Upper lobe of left lung (tissue), 6 donors: ENCODE data around the gene CLPTM1L. TPM values are rescaled to one million over a fixed set of nuclear protein-coding genes. Genes with fewer than 3 reads are reported as not detected.

Experiments
- ATAC-seq, 2 donors: fragments of 200-7000 bp; cut with Tn5 transposase; one replicate each; pipeline ENCODE4 v1.9.1; 2022; ENCODE audit warnings: mild to moderate bottlenecking in 2 of 2, moderate library complexity in 2 of 2; ENCODE audit not compliant: low FRiP score in 2 of 2
- DNase-seq, 2 donors: peaks; one replicate each; pipeline ENCODE4 v3.0.0-alpha.2; 2019 to 2020
- H3K27ac ChIP-seq, 4 donors: fragments of 200-600 bp; sonication (generic); one replicate each; pipeline ENCODE4 v1.5.1; 2016 to 2019
- H3K27me3 ChIP-seq, 4 donors: fragments of 200-600 bp; sonication (generic); one replicate each; pipeline ENCODE4 v1.5.1; 2017 to 2019
- H3K36me3 ChIP-seq, 4 donors: fragments of 200-600 bp; sonication (generic); one replicate each; pipeline ENCODE4 v1.5.1; 2016 to 2019
- H3K4me1 ChIP-seq, 4 donors: fragments of 200-600 bp; sonication (generic); one replicate each; pipeline ENCODE4 v1.5.1; 2018 to 2019
- H3K4me3 ChIP-seq, 4 donors: fragments of 200-600 bp; sonication (generic); one replicate each; pipeline ENCODE4 v1.5.1; 2017 to 2019; ENCODE audit warnings: mild to moderate bottlenecking in 2 of 4, moderate library complexity in 1 of 4
- H3K9me3 ChIP-seq, 4 donors: fragments of 200-600 bp; sonication (generic); one replicate each; pipeline ENCODE4 v1.5.1; 2018 to 2019
- EP300 ChIP-seq, 4 donors: sonication (generic); formaldehyde crosslinking; IDR thresholded peaks; one replicate each; pipeline ENCODE4 v1.5.1; 2017; ENCODE audit warnings: antibody characterized with exemption in 4 of 4, control low read depth in 2 of 4
- POLR2A ChIP-seq, 4 donors: fragments of 450-650 bp; IDR thresholded peaks; one replicate each; pipeline ENCODE4 v1.5.1; 2016 to 2017; ENCODE audit warnings: antibody characterized with exemption in 4 of 4, mild to moderate bottlenecking in 2 of 4
- POLR2AphosphoS5 ChIP-seq, 2 donors: sonication (generic); formaldehyde crosslinking; IDR thresholded peaks; one replicate each; pipeline ENCODE4 v1.5.1; 2017; ENCODE audit warnings: antibody characterized with exemption in 2 of 2
- WGBS, 2 donors: methylation state at CpG; one replicate each; pipeline ENCODE4 v1.1.5; 2017 to 2018; 5-methylcytosine and 5-hydroxymethylcytosine counted together
- total RNA-seq, 6 donors: library from RNA; depleted of rRNA in 4 of 6; stranded (reverse); fragments of >200 nt in 4 of 6; gene quantifications; one replicate each; pipeline versions ENCODE4 v1.1.0 to v1.2.1, GENCODE V29; 2016 to 2021
- TF ChIP-seq, protein P1 (sequence below), 6 experiments: fragments of 450-650 bp in 4 of 6; fragments of 200-600 bp in 2 of 6; sonication (generic) in 2 of 6; IDR thresholded peaks; one replicate each; pipeline ENCODE4 v1.5.1; 2016 to 2019; ENCODE audit warnings: antibody characterized with exemption in 6 of 6
- donor health status: DM: no; HTN: no; CAD: no; lungs with moderate emphysema.
- donor health status: DM: no; HTN: yes; CAD: no; lungs with severe emphysema.

The CLPTM1L gene, protein sequence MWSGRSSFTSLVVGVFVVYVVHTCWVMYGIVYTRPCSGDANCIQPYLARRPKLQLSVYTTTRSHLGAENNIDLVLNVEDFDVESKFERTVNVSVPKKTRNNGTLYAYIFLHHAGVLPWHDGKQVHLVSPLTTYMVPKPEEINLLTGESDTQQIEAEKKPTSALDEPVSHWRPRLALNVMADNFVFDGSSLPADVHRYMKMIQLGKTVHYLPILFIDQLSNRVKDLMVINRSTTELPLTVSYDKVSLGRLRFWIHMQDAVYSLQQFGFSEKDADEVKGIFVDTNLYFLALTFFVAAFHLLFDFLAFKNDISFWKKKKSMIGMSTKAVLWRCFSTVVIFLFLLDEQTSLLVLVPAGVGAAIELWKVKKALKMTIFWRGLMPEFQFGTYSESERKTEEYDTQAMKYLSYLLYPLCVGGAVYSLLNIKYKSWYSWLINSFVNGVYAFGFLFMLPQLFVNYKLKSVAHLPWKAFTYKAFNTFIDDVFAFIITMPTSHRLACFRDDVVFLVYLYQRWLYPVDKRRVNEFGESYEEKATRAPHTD
- total RNA-seq, result 100 to 1,000 TPM; 135 to 311 (median 204) TPM

DNA sequence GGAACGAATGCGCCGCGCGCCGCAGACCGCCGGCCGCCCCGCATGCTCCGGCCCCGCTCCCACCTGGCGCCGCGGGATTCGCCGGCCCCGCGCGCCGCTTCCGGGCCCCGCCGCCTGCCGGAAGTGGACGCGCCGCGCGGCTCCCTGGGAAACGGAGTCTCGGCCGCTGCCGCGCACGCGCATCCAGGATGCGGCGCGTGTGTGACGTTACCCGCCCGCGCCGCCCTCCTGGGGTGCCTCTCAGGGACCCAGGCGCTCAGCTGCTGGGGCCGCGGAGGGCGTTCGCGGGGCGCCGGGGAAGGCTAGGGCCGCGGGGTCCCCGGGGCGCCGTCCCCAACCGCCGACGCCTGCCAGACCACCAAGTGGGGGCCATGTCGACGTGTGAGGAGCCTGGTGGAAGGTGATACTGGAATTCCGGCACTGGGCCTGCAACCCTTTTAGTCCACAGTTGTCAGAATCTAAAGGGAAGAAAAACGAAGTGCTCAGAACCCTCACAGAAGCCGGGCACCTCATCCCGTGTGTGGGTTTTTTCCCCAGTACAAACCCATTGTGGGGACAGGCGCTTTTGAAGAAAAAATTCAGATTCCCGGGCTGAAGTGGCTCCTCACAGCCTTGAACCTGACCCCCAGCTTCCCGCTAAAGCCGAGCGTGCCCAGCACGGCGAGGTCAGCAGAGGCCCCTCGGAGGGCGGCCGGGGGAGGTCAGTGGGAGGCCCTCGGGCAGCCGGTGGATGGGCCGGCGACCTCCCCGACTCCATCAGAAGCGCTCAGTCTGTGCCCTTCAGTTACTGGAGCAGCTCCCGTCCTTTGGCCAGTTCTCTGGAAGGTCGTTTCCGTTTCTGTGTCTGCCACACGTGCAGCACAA, at the start of gene CLPTM1L:
CLPTM1L (minus strand) TSS at position 125 of the 864 bp plus-strand sequence. CDS start 258 bp downstream, outside the sequence.
- Histone ChIP-seq H3K9me3 (no peaks in the 10 kb centered on the region), H3K4me1 (peaks cover 23 to 38% (median 31%) of the 10 kb centered on the region in 4 donors), H3K27me3 (no peaks in the 10 kb centered on the region), H3K36me3 (peaks cover 15 to 27% (median 25%) of the 10 kb centered on the region in 4 donors), H3K4me3 (peak within 1 kb of the TSS; percentile 90 to 99 (median 96)), H3K27ac (peak within 1 kb of the TSS; percentile 83 to 94 (median 86))
- WGBS, 2 donors, result 1 to 3% methylated on average over 20 to 24 of the region's 87 CpGs
- ATAC-seq, result peak; percentile 68 to 97
- peak; percentile 83 to 98 for DNase-seq
- TF ChIP-seq POLR2AphosphoS5 (IDR thresholded peaks at IDR 0.05) (peak; percentile 81 to 90), POLR2A (IDR thresholded peaks at IDR 0.05) (peak in 3 of 4 donors; percentile 69 to 90 (median 78)), EP300 (IDR thresholded peaks at IDR 0.05) (peak in 1 of 4 donors; percentile 8)
- TF ChIP-seq, protein P1, sequence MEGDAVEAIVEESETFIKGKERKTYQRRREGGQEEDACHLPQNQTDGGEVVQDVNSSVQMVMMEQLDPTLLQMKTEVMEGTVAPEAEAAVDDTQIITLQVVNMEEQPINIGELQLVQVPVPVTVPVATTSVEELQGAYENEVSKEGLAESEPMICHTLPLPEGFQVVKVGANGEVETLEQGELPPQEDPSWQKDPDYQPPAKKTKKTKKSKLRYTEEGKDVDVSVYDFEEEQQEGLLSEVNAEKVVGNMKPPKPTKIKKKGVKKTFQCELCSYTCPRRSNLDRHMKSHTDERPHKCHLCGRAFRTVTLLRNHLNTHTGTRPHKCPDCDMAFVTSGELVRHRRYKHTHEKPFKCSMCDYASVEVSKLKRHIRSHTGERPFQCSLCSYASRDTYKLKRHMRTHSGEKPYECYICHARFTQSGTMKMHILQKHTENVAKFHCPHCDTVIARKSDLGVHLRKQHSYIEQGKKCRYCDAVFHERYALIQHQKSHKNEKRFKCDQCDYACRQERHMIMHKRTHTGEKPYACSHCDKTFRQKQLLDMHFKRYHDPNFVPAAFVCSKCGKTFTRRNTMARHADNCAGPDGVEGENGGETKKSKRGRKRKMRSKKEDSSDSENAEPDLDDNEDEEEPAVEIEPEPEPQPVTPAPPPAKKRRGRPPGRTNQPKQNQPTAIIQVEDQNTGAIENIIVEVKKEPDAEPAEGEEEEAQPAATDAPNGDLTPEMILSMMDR (IDR thresholded peaks at IDR 0.05), result peak in 4 of 6 experiments; percentile 44 to 78 (median 60)

DNA sequence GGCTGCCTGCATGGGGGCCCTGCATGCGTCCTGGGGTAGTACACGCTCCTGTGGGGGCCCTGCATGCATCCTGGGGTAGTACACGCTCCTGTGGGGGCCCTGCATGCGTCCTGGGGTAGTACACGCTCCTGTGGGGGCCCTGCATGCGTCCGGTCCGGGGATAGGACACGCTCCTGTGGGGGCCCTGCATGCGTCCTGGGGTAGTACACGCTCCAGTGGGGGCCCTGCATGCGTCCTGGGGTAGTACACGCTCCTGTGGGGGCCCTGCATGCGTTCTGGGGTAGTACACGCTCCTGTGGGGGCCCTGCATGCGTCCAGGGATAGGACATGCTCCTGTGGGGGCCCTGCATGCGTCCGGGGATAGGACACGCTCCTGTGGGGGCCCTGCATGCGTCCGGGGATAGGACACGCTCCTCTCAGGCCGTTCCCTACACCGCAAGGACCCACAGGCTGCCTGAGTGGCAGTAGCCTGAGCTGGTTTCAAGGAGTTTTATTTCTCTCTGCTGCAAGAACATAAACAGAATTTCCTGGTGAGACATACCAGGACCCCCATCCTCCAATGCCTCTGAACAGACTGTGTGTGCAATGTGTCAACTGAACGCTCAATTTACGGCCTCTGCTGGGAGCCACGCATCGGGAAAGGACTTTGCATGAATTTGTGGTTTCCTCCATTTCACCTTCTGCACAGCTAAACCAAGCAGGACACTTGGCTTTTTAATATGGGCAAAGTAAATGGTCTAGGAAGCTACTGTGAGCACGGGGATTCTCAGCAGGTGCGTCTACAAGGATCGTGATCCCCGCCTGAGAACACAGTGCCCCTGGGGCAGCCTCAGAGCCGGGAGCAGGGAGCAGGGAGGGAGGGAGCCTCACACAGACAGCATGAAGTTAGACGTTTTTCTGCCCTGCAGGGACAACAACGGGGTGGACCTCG, 48.9 kb upstream of the CLPTM1L start:
- TF ChIP-seq, protein P1 (IDR thresholded peaks at IDR 0.05), result no peak
- TF ChIP-seq POLR2AphosphoS5 (IDR thresholded peaks at IDR 0.05) (no peak), POLR2A (IDR thresholded peaks at IDR 0.05) (no peak), EP300 (IDR thresholded peaks at IDR 0.05) (no peak)
- no peak overlapping the region for H3K27ac ChIP-seq
- WGBS, 2 donors, result 57 to 78% methylated on average over 16 to 33 of the region's 36 CpGs
- no peaks in the 10 kb centered on the region for H3K27me3 ChIP-seq
- H3K9me3 ChIP-seq, result no peaks in the 10 kb centered on the region
- no peak overlapping the region for H3K4me3 ChIP-seq
- no peak for DNase-seq
- no peaks in the 10 kb centered on the region for H3K4me1 ChIP-seq
- ATAC-seq, result no peak
- no peaks in the 10 kb centered on the region for H3K36me3 ChIP-seq

DNA sequence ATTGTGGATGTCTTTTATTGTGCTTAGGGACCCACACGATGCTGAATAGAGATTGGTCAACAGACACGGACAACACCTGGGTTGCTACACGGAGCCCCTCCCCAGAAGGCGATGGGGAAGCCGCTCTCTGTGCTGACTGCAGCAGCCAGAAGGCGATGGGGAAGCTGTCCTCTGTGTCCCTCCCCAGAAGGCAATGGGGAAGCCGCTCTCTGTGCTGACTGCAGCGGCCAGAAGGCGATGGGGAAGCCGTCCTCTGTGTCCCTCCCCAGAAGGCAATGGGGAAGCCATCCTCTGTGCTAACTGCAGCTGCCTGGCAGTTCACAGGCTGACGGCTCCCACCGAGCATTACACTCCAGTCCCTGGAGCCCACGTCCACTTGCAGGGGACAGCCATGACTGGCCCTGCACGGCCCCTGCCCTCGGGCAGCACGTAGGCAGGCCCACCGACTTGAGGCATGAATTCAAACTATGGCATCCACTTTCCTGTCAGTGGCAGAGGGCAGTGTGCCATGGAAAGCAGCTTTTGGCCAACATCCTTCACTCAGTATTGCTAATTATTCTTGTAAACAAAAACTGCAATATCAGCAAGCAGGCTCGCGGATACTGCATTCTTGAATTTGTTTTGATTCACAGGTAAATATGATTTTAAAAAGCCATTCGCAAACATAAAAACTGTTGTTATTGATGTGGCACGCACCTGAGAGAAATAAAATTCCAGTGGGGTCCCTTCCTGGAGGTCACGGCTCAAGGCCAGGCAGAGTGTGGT, 48.1 kb upstream of the CLPTM1L start:
- Histone ChIP-seq H3K36me3 (no peaks in the 10 kb centered on the region), H3K27ac (no peak overlapping the region), H3K4me1 (no peaks in the 10 kb centered on the region), H3K9me3 (no peaks in the 10 kb centered on the region), H3K27me3 (no peaks in the 10 kb centered on the region), H3K4me3 (no peak overlapping the region)
- WGBS, 2 donors, result 71 to 73% methylated on average over 12 to 22 of the region's 22 CpGs
- no peak for TF ChIP-seq EP300 (IDR thresholded peaks at IDR 0.05)
- TF ChIP-seq POLR2A (IDR thresholded peaks at IDR 0.05), result no peak
- TF ChIP-seq, protein P1 (IDR thresholded peaks at IDR 0.05), result no peak
- TF ChIP-seq POLR2AphosphoS5 (IDR thresholded peaks at IDR 0.05), result no peak
- DNase-seq, result no peak
- ATAC-seq, result peak in 1 of 2 donors; percentile 34
